ENCODE measurements around the gene LDHA.
A peak's percentile ranks its signal among the peaks of the same experiment; 100 is the strongest.

Gene LDHA

GRCh38 chr11:18394275-18394927 is at the start of gene LDHA:
Gene LDHA (plus strand): TSS chr11:18394563. CDS start chr11:18396843, 2,280 bp downstream.
- peak; percentile 98 to 100 for DNase-seq (ENCODE audit: low read depth in 2 of 2)

GRCh38 chr11:18347471-18348125 is 46.8 kb upstream of the LDHA start:
- no peak for DNase-seq (ENCODE audit: low read depth in 2 of 2)

- no peak for DNase-seq (ENCODE audit: low read depth in 2 of 2)
Measured at GRCh38 chr11:18352581-18352980, 41.8 kb upstream of the LDHA start.

- no peak for DNase-seq (ENCODE audit: low read depth in 2 of 2)
Measured at GRCh38 chr11:18358646-18359045, 35.7 kb upstream of the LDHA start.

GRCh38 chr11:18361154-18361553 is 33.2 kb upstream of the LDHA start:
- DNase-seq (ENCODE audit: low read depth in 2 of 2) = no peak

GRCh38 chr11:18364495-18365073 is 29.8 kb upstream of the LDHA start:
- no peak for DNase-seq (ENCODE audit: low read depth in 2 of 2)

GRCh38 chr11:18365741-18366140 is 28.6 kb upstream of the LDHA start:
- DNase-seq (ENCODE audit: low read depth in 2 of 2) = no peak

GRCh38 chr11:18366286-18366685 is 28.1 kb upstream of the LDHA start:
- no peak for DNase-seq (ENCODE audit: low read depth in 2 of 2)

- no peak for DNase-seq (ENCODE audit: low read depth in 2 of 2)
Measured at GRCh38 chr11:18367431-18367830, 26.9 kb upstream of the LDHA start.

- DNase-seq (ENCODE audit: low read depth in 2 of 2) = no peak
Measured at GRCh38 chr11:18368221-18368620, 26.1 kb upstream of the LDHA start.

GRCh38 chr11:18369398-18369797 is 25.0 kb upstream of the LDHA start:
- no peak for DNase-seq (ENCODE audit: low read depth in 2 of 2)

GRCh38 chr11:18371279-18371678 is 23.1 kb upstream of the LDHA start:
- DNase-seq (ENCODE audit: low read depth in 2 of 2) = no peak

- no peak for DNase-seq (ENCODE audit: low read depth in 2 of 2)
Measured at GRCh38 chr11:18372201-18372600, 22.2 kb upstream of the LDHA start.

GRCh38 chr11:18374956-18375355 is 19.4 kb upstream of the LDHA start:
- no peak for DNase-seq (ENCODE audit: low read depth in 2 of 2)

GRCh38 chr11:18375941-18376340 is 18.4 kb upstream of the LDHA start:
- no peak for DNase-seq (ENCODE audit: low read depth in 2 of 2)

GRCh38 chr11:18379201-18379600 is 15.2 kb upstream of the LDHA start:
- no peak for DNase-seq (ENCODE audit: low read depth in 2 of 2)

- peak; percentile 50 to 56 for DNase-seq (ENCODE audit: low read depth in 2 of 2)
Measured at GRCh38 chr11:18383388-18384156, 10.8 kb upstream of the LDHA start.

- DNase-seq (ENCODE audit: low read depth in 2 of 2) = no peak
Measured at GRCh38 chr11:18384157-18384641, 10.2 kb upstream of the LDHA start.

GRCh38 chr11:18390088-18390487 is 4.3 kb upstream of the LDHA start:
- DNase-seq (ENCODE audit: low read depth in 2 of 2) = no peak

- no peak for DNase-seq (ENCODE audit: low read depth in 2 of 2)
Measured at GRCh38 chr11:18392434-18393321, 1.7 kb upstream of the LDHA start.

GRCh38 chr11:18393581-18394274 is 635 bp upstream of the LDHA start:
- DNase-seq (ENCODE audit: low read depth in 2 of 2) = no peak
